HUES64 (cell line): ENCODE measurements around the gene BOC.

ENCODE experiments used
- H3K27ac ChIP-seq: 2 replicates; pipeline ENCODE4 v1.7.0; 2013; ENCODE audit warnings: low read depth, low read length, inconsistent platforms
- H3K27me3 ChIP-seq: 2 replicates; pipeline ENCODE4 v1.6.1; 2013; ENCODE audit warnings: mild to moderate bottlenecking, low read length; ENCODE audit not compliant: insufficient read depth
- H3K36me3 ChIP-seq: 2 replicates; pipeline ENCODE4 v1.6.1; 2013; ENCODE audit warnings: mild to moderate bottlenecking, low read length; ENCODE audit not compliant: insufficient read depth
- H3K4me1 ChIP-seq: 2 replicates; pipeline ENCODE4 v1.6.1; 2013; ENCODE audit warnings: mild to moderate bottlenecking, low read length, moderate library complexity; ENCODE audit not compliant: insufficient read depth
- H3K4me3 ChIP-seq: 2 replicates; pipeline ENCODE4 v1.5.1; 2013; ENCODE audit warnings: mild to moderate bottlenecking, low read length, moderate library complexity
- H3K9ac ChIP-seq: 2 replicates; pipeline ENCODE4 v1.6.1; 2013; ENCODE audit warnings: mild to moderate bottlenecking, low read depth, low read length
- H3K9me3 ChIP-seq: 2 replicates; pipeline ENCODE4 v1.6.1; 2013; ENCODE audit warnings: low read depth, low read length; ENCODE audit not compliant: insufficient read depth
- WGBS: fragments of 150-250, 120-280 bp; methylation state at CpG from one replicate; pipeline ENCODE4 v1.1.7; 2013; ENCODE audit warnings: missing lambda C conversion rate; 5-methylcytosine and 5-hydroxymethylcytosine counted together

BOC gene

GRCh38 chr3:113271594-113272384 is 60.4 kb downstream of the BOC start:
- no peak overlapping the region for H3K27ac ChIP-seq
- H3K4me3 ChIP-seq, result no peak overlapping the region
- 95% methylated on average over 9 of the region's 9 CpGs for WGBS
- no peak overlapping the region for H3K9ac ChIP-seq
- H3K27me3 ChIP-seq, result no peaks in the 10 kb centered on the region
- peaks cover 7% of the 10 kb centered on the region; the same call in 1 of the 2 replicates for H3K36me3 ChIP-seq
- H3K9me3 ChIP-seq, result no peaks in the 10 kb centered on the region
- H3K4me1 ChIP-seq, result peaks cover 8% of the 10 kb centered on the region; the same call in 1 of the 2 replicates

GRCh38 chr3:113272385-113272779 is 61.0 kb downstream of the BOC start:
- H3K27ac ChIP-seq, result no peak overlapping the region
- WGBS, result 96% methylated on average over 13 of the region's 13 CpGs
- no peak overlapping the region for H3K4me3 ChIP-seq
- H3K9me3 ChIP-seq, result no peaks in the 10 kb centered on the region
- H3K36me3 ChIP-seq, result peaks cover 7% of the 10 kb centered on the region; the same call in 1 of the 2 replicates
- no peaks in the 10 kb centered on the region for H3K27me3 ChIP-seq
- no peak overlapping the region for H3K9ac ChIP-seq
- H3K4me1 ChIP-seq, result peaks cover 8% of the 10 kb centered on the region; the same call in 1 of the 2 replicates

GRCh38 chr3:113273011-113273410 is 61.7 kb downstream of the BOC start:
- Histone ChIP-seq H3K4me3 (no peak overlapping the region), H3K27ac (no peak overlapping the region), H3K27me3 (no peaks in the 10 kb centered on the region), H3K9me3 (no peaks in the 10 kb centered on the region), H3K4me1 (peaks cover 8% of the 10 kb centered on the region; the same call in 1 of the 2 replicates), H3K9ac (no peak overlapping the region), H3K36me3 (peaks cover 9% of the 10 kb centered on the region; the same call in 1 of the 2 replicates)
- WGBS, result 94% methylated on average over 15 of the region's 15 CpGs

- H3K27me3 ChIP-seq, result no peaks in the 10 kb centered on the region
- H3K9ac ChIP-seq, result no peak overlapping the region
- peaks cover 8% of the 10 kb centered on the region; the same call in 1 of the 2 replicates for H3K4me1 ChIP-seq
- no peak overlapping the region for H3K27ac ChIP-seq
- WGBS, result 95% methylated on average over 13 of the region's 13 CpGs
- no peak overlapping the region for H3K4me3 ChIP-seq
- H3K9me3 ChIP-seq, result no peaks in the 10 kb centered on the region
- peaks cover 10% of the 10 kb centered on the region; the same call in 1 of the 2 replicates for H3K36me3 ChIP-seq
These were observed 62.4 kb downstream of the BOC start for GRCh38 chr3:113273604-113274378.

GRCh38 chr3:113274425-113275257 is 63.3 kb downstream of the BOC start:
- Histone ChIP-seq H3K4me1 (peaks cover 8% of the 10 kb centered on the region; the same call in 1 of the 2 replicates), H3K27me3 (no peaks in the 10 kb centered on the region), H3K9me3 (no peaks in the 10 kb centered on the region), H3K36me3 (peaks cover 15% of the 10 kb centered on the region; the same call in 1 of the 2 replicates), H3K27ac (no peak overlapping the region), H3K9ac (no peak overlapping the region), H3K4me3 (no peak overlapping the region)
- 94% methylated on average over 20 of the region's 20 CpGs for WGBS

- Histone ChIP-seq H3K9me3 (no peaks in the 10 kb centered on the region), H3K4me1 (peaks cover 8% of the 10 kb centered on the region; the same call in 1 of the 2 replicates), H3K27ac (no peak overlapping the region), H3K9ac (no peak overlapping the region), H3K4me3 (no peak overlapping the region), H3K27me3 (no peaks in the 10 kb centered on the region), H3K36me3 (peaks cover 17% of the 10 kb centered on the region; the same call in 1 of the 2 replicates)
- WGBS, result 96% methylated on average over 6 of the region's 6 CpGs
These were observed 63.9 kb downstream of the BOC start for GRCh38 chr3:113275258-113275556.

GRCh38 chr3:113275583-113275928 is 64.2 kb downstream of the BOC start:
- H3K9ac ChIP-seq, result no peak overlapping the region
- no peaks in the 10 kb centered on the region for H3K27me3 ChIP-seq
- peaks cover 8% of the 10 kb centered on the region; the same call in 1 of the 2 replicates for H3K4me1 ChIP-seq
- no peaks in the 10 kb centered on the region for H3K9me3 ChIP-seq
- H3K27ac ChIP-seq, result no peak overlapping the region
- H3K4me3 ChIP-seq, result no peak overlapping the region
- H3K36me3 ChIP-seq, result peaks cover 20% of the 10 kb centered on the region; the same call in 1 of the 2 replicates
- 94% methylated on average over 2 of the region's 2 CpGs for WGBS

GRCh38 chr3:113275929-113276750 is 64.8 kb downstream of the BOC start:
- no peaks in the 10 kb centered on the region for H3K9me3 ChIP-seq
- H3K4me1 ChIP-seq, result peaks cover 8% of the 10 kb centered on the region; the same call in 1 of the 2 replicates
- H3K27me3 ChIP-seq, result no peaks in the 10 kb centered on the region
- H3K9ac ChIP-seq, result no peak overlapping the region; the same call in 1 of the 2 replicates
- no peak overlapping the region for H3K27ac ChIP-seq
- WGBS, result 80% methylated on average over 16 of the region's 16 CpGs
- no peak overlapping the region for H3K4me3 ChIP-seq
- H3K36me3 ChIP-seq, result peaks cover 26% of the 10 kb centered on the region; the same call in 1 of the 2 replicates

- Histone ChIP-seq H3K27me3 (no peaks in the 10 kb centered on the region), H3K4me3 (no peak overlapping the region), H3K36me3 (peaks cover 26% of the 10 kb centered on the region; the same call in 1 of the 2 replicates), H3K9me3 (no peaks in the 10 kb centered on the region), H3K4me1 (peaks cover 8% of the 10 kb centered on the region; the same call in 1 of the 2 replicates), H3K9ac (no peak overlapping the region), H3K27ac (no peak overlapping the region)
- 90% methylated on average over 5 of the region's 5 CpGs for WGBS
These were observed 65.4 kb downstream of the BOC start for GRCh38 chr3:113276751-113277080.

- H3K9me3 ChIP-seq, result no peaks in the 10 kb centered on the region
- H3K36me3 ChIP-seq, result peaks cover 24% of the 10 kb centered on the region; the same call in 1 of the 2 replicates
- H3K4me1 ChIP-seq, result peaks cover 8% of the 10 kb centered on the region; the same call in 1 of the 2 replicates
- no peak overlapping the region for H3K4me3 ChIP-seq
- H3K27ac ChIP-seq, result no peak overlapping the region
- H3K27me3 ChIP-seq, result no peaks in the 10 kb centered on the region
- H3K9ac ChIP-seq, result no peak overlapping the region
- 95% methylated on average over 4 of the region's 4 CpGs for WGBS
These were observed 66.1 kb downstream of the BOC start for GRCh38 chr3:113277414-113277813.
